Stomach (tissue), 9 donors: ENCODE data around the gene ULK4. TPM values are rescaled to one million over a fixed set of nuclear protein-coding genes. Genes with fewer than 3 reads are reported as not detected.
"Not testable (repeated sequence)": the region's sequence is repeated elsewhere in the genome, so short reads cannot be mapped to it uniquely, and the experiment has no call there.

Experiments
- DNase-seq, 2 donors: peaks; one replicate each; pipeline versions ENCODE4 v3.0.0 to v3.0.0-alpha.2; 2013 to 2019
- H3K27ac ChIP-seq, 5 donors: fragments of 200-600 bp in 4 of 5; sonication (generic) in 4 of 5; one replicate each; pipeline ENCODE4 v1.5.1; 2013 to 2019; ENCODE audit warnings: mild to moderate bottlenecking in 1 of 5, moderate library complexity in 1 of 5
- H3K27me3 ChIP-seq, 3 donors: fragments of 200-600 bp; sonication (generic); one replicate each; pipeline ENCODE4 v1.5.1; 2017 to 2019; ENCODE audit warnings: mixed run types in 1 of 3
- H3K36me3 ChIP-seq, 4 donors: fragments of 200-600 bp; sonication (generic); 1 replicate in 3 of 4; 2 replicates in 1 of 4; pipeline ENCODE4 v1.5.1; 2016 to 2019
- H3K4me1 ChIP-seq, 4 donors: fragments of 200-600 bp; sonication (generic); one replicate each; pipeline ENCODE4 v1.5.1; 2016 to 2019
- H3K4me3 ChIP-seq, 4 donors: fragments of 200-600 bp; sonication (generic) in 3 of 4; one replicate each; pipeline ENCODE4 v1.5.1; 2016 to 2019; ENCODE audit warnings: mild to moderate bottlenecking in 1 of 4
- H3K9me3 ChIP-seq, 4 donors: fragments of 200-600 bp; sonication (generic); one replicate each; pipeline ENCODE4 v1.5.1; 2016 to 2019
- EP300 ChIP-seq: sonication (generic); formaldehyde crosslinking; IDR thresholded peaks from one replicate; pipeline ENCODE4 v1.6.1; 2017; ENCODE audit warnings: antibody characterized with exemption
- POLR2A ChIP-seq, 4 donors: fragments of 450-650 bp; IDR thresholded peaks; one replicate each; pipeline ENCODE4 v1.6.1; 2016; ENCODE audit warnings: antibody characterized with exemption in 4 of 4, control low read depth in 2 of 4, mild to moderate bottlenecking in 1 of 4, moderate library complexity in 1 of 4
- POLR2AphosphoS5 ChIP-seq, 3 donors: sonication (generic); formaldehyde crosslinking; IDR thresholded peaks; one replicate each; pipeline ENCODE4 v1.6.1; 2016; ENCODE audit warnings: antibody characterized with exemption in 3 of 3
- WGBS, 5 donors: extraction: QIAGEN DNeasy Blood & Tissue Kit in 3 of 5; methylation state at CpG; one replicate each; pipeline versions ENCODE4 v1.1.5 to v1.1.7; 2013 to 2018; 5-methylcytosine and 5-hydroxymethylcytosine counted together
- intact Hi-C: fragments of 100-400 bp; cut with DNase I; formaldehyde crosslinking; loops from one replicate; pipeline ENCODE4 v1.15.1; 2023; ENCODE audit warnings: low total_unique reads
- polyA plus RNA-seq, 3 donors: library from polyadenylated mRNA; stranded (reverse); fragments of 200-250 nt; gene quantifications; one replicate each; pipeline ENCODE4 v1.2.3, GENCODE V29; 2013
- total RNA-seq, 5 donors: library from RNA; depleted of rRNA; stranded (reverse); fragments of >200 nt; gene quantifications; one replicate each; pipeline versions ENCODE4 v1.1.0 to v1.2.3, GENCODE V29; 2014 to 2016
- TF ChIP-seq, protein P1 (sequence below), 7 experiments: fragments of 450-650 bp in 4 of 7; fragments of 200-600 bp in 3 of 7; sonication (generic) in 3 of 7; IDR thresholded peaks; one replicate each; pipeline ENCODE4 v1.5.1; 2016 to 2019; ENCODE audit warnings: antibody characterized with exemption in 7 of 7, control low read depth in 2 of 7, mild to moderate bottlenecking in 1 of 7
- donor health status: healthy with polysubstance abuse.
- donor health status: Bipolar disorder and iron deficiency.
- donor health status: healthy.

ULK4 gene
- total and polyA plus RNA-seq, 8 donors: 1.6 to 150 (median 7.4) TPM

DNA sequence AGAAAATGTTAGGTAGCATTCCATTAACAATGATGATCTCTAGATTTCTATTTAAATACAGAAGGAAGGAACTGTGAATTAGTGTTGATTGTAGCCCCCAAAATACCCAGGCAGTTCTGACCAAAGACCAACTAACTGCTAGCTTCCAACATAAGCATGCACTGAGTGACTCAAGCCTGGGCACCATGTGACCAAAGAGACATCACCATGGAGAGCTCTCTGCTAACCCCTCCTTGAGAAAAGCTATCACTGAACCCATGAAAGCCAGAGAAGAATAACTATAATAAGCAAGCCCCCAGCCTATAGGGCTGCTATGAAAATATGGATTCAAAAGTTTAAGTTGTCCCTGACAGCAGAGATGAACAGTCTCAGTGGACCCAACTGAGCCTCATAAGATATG, 310.2 kb downstream of the ULK4 start:
- intact Hi-C loops: no loop called here
- Histone ChIP-seq H3K9me3 (no peaks in the 10 kb centered on the region), H3K4me3 (no peak overlapping the region), H3K36me3 (no peaks in the 10 kb centered on the region), H3K27me3 (no peaks in the 10 kb centered on the region), H3K27ac (no peak overlapping the region), H3K4me1 (no peaks in the 10 kb centered on the region)
- DNase-seq: no peak
- TF ChIP-seq POLR2A (IDR thresholded peaks at IDR 0.05) (no peak), POLR2AphosphoS5 (IDR thresholded peaks at IDR 0.05) (no peak), EP300 (no peak)
- TF ChIP-seq, protein P1, sequence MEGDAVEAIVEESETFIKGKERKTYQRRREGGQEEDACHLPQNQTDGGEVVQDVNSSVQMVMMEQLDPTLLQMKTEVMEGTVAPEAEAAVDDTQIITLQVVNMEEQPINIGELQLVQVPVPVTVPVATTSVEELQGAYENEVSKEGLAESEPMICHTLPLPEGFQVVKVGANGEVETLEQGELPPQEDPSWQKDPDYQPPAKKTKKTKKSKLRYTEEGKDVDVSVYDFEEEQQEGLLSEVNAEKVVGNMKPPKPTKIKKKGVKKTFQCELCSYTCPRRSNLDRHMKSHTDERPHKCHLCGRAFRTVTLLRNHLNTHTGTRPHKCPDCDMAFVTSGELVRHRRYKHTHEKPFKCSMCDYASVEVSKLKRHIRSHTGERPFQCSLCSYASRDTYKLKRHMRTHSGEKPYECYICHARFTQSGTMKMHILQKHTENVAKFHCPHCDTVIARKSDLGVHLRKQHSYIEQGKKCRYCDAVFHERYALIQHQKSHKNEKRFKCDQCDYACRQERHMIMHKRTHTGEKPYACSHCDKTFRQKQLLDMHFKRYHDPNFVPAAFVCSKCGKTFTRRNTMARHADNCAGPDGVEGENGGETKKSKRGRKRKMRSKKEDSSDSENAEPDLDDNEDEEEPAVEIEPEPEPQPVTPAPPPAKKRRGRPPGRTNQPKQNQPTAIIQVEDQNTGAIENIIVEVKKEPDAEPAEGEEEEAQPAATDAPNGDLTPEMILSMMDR (IDR thresholded peaks at IDR 0.05): no peak

DNA sequence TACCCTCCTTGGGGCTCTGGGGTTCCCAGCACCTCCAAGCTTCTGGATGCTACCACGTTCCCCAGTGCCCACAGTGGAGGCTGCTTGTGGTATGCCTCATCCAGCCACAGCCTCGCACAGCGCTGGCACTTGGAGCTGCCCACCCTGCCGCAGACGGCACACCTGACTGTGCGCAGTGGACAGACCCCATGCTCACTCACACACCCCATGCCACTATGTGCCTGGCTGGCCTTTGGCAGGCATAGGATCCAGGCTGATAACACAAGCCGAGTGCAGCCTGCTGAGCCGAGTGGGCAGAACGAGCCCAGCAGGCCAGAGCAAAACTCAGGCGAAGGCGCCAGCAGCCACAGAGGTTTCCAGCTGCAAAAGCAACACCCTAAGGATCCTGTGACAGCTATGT, 311.5 kb downstream of the ULK4 start:
- H3K27ac ChIP-seq: no peak overlapping the region
- no peaks in the 10 kb centered on the region for H3K36me3 ChIP-seq
- H3K9me3 ChIP-seq: no peaks in the 10 kb centered on the region
- H3K4me1 ChIP-seq: no peaks in the 10 kb centered on the region
- no peaks in the 10 kb centered on the region for H3K27me3 ChIP-seq
- no peak for DNase-seq
- intact Hi-C loops: no loop called here
- 85 to 96% (median 94%) methylated on average over 6 to 11 of the region's 11 CpGs for WGBS, 5 donors
- H3K4me3 ChIP-seq: no peak overlapping the region
- TF ChIP-seq POLR2A (IDR thresholded peaks at IDR 0.05): no peak

DNA sequence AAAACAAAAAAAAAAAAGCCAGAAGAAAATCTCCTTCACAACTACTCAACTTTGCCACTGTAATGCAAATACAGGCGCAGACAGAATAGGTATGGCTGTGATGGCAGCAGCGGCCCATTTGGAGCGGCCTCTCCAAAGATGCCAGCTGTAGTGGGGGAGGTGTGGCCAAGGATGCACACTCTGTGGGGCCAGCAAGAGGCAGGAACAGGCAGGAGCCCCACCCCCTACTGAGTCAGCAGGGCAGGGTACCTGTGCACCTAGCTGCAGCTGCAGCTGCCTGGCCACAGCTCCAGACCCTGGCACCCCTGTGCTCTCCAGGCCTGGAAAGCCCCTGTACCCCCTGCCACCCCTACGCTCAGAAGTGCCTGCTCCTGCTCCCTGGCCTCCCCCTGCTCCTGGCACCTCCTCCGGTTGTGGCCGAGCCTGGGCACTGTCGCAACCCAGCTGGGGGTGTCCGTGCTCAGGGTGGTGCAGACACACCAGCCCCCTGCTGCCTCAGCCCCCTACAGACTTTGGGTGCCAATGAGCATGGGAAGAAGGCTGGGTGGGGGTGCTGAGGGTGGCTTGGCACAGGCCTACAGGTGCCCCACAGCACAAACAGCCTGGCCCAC, 312.7 kb downstream of the ULK4 start:
- intact Hi-C loops: no loop called here
- Histone ChIP-seq H3K27me3 (no peaks in the 10 kb centered on the region), H3K27ac (no peak overlapping the region), H3K4me1 (no peaks in the 10 kb centered on the region), H3K9me3 (no peaks in the 10 kb centered on the region), H3K36me3 (no peaks in the 10 kb centered on the region), H3K4me3 (no peak overlapping the region)
- no peak for DNase-seq
- TF ChIP-seq, protein P1 (IDR thresholded peaks at IDR 0.05): no peak
- TF ChIP-seq POLR2A (IDR thresholded peaks at IDR 0.05) (no peak), POLR2AphosphoS5 (IDR thresholded peaks at IDR 0.05) (no peak), EP300 (no peak)
- 87 to 98% (median 96%) methylated on average over 5 to 8 of the region's 8 CpGs for WGBS, 5 donors

DNA sequence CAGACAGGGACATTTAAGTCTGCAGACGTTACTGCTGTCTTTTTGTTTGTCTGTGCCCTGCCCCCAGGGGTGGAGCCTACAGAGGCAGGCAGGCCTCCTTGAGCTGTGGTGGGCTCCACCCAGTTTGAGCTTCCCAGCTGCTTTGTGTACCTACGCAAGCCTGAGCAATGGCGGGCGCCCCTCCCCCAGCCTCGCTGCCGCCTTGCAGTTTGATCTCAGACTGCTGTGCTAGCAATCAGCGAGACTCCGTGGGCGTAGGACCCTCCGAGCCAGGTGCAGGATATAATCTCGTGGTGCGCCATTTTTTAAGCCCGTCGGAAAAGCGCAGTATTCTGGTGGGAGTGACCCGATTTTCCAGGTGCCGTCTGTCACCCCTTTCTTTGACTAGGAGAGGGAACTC, 314.2 kb downstream of the ULK4 start:
- H3K27ac ChIP-seq, H3K9me3 ChIP-seq, H3K27me3 ChIP-seq, intact Hi-C loops, H3K4me1 ChIP-seq, H3K4me3 ChIP-seq, DNase-seq, H3K36me3 ChIP-seq: not testable (repeated sequence)
- 95 to 98% (median 97%) methylated on average over 6 to 11 of the region's 17 CpGs for WGBS, 5 donors

DNA sequence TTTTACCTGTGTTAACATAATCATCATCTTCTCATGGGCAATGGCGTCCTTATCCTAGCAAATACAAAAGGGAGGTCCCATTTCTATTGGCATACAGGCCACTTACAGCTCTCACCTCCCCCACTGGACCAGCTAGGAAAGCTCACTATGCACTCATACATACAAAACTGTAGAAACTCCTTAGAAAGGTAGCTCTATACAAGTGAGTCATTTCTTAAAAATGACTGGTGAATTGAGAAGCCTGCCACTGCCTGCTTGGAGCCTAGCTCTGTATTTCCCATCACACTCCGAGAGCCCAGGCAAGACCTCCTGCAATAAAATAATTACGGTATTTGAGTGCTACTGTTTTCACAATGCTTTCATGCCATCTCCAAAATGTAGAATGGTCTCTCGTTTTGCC, 321.8 kb downstream of the ULK4 start:
- Histone ChIP-seq H3K4me3 (no peak overlapping the region), H3K27me3 (no peaks in the 10 kb centered on the region), H3K27ac (no peak overlapping the region), H3K9me3 (no peaks in the 10 kb centered on the region), H3K4me1 (no peaks in the 10 kb centered on the region), H3K36me3 (no peaks in the 10 kb centered on the region)
- WGBS, 5 donors: 89 to 96% (median 94%) methylated on average over 4 of the region's 4 CpGs
- TF ChIP-seq, protein P1 (IDR thresholded peaks at IDR 0.05): no peak
- TF ChIP-seq POLR2A (IDR thresholded peaks at IDR 0.05): no peak
- TF ChIP-seq EP300: no peak
- TF ChIP-seq POLR2AphosphoS5 (IDR thresholded peaks at IDR 0.05): no peak
- intact Hi-C loops: no loop called here
- no peak for DNase-seq
